Pancreas (tissue), 10 donors: ENCODE results near the gene PVALEF. TPM values are rescaled to one million over a fixed set of nuclear protein-coding genes. Genes with fewer than 3 reads are reported as not detected.

Experiments
- ATAC-seq, 4 donors: fragments of 200-7000 bp; cut with Tn5 transposase; one replicate each; pipeline versions ENCODE4 v1.8.0 to v1.9.1; 2020; ENCODE audit warnings: mild to moderate bottlenecking in 4 of 4, moderate library complexity in 4 of 4
- DNase-seq, 6 donors: peaks; one replicate each; pipeline ENCODE4 v3.0.0-alpha.2; 2020
- FAIRE-seq: peaks from 2 replicates; lab custom pipeline; 2012; peaks lifted over from hg19 to GRCh38; lab: Jason Lieb, UNC
- H3K27ac ChIP-seq, 4 donors: fragments of 200-600 bp; sonication (generic); 1 replicate in 3 of 4; 2 replicates in 1 of 4; pipeline versions ENCODE4 v1.5.0 to v1.8.0; 2020
- H3K27me3 ChIP-seq, 4 donors: fragments of 200-600 bp; one replicate each; pipeline ENCODE4 v1.8.0; 2021
- H3K36me3 ChIP-seq, 3 donors: fragments of 200-600 bp; sonication (generic) in 1 of 3; one replicate each; pipeline versions ENCODE4 v1.5.0 to v1.8.0; 2020 to 2021
- H3K4me1 ChIP-seq, 3 donors: fragments of 200-600 bp; one replicate each; pipeline ENCODE4 v1.8.0; 2021
- H3K4me3 ChIP-seq, 4 donors: fragments of 200-600 bp; sonication (generic) in 2 of 4; one replicate each; pipeline versions ENCODE4 v1.5.0 to v1.8.0; 2020 to 2021
- H3K9me3 ChIP-seq, 4 donors: fragments of 200-600 bp; one replicate each; pipeline ENCODE4 v1.8.0; 2021
- CTCF ChIP-seq, 4 donors: fragments of 200-600 bp; sonication (generic) in 3 of 4; IDR thresholded peaks; one replicate each; pipeline versions ENCODE4 v1.5.0 to v1.8.0; 2021; ENCODE audit warnings: antibody characterized with exemption in 4 of 4
- WGBS, 2 donors: extraction: QIAGEN DNeasy Blood & Tissue Kit; methylation state at CpG; one replicate each; pipeline ENCODE4 v1.1.7; 2013; 5-methylcytosine and 5-hydroxymethylcytosine counted together
- intact Hi-C, 3 donors: fragments of 100-400 bp; cut with DNase I; formaldehyde crosslinking; loops; one replicate each; pipeline versions ENCODE4 v1.11.1 to v1.14.2; 2022
- polyA plus RNA-seq, 2 donors: library from polyadenylated mRNA; stranded (reverse); fragments of 200-250 nt; gene quantifications; one replicate each; pipeline ENCODE4 v1.2.3, GENCODE V29; 2013
- total RNA-seq, 6 donors: library from RNA; stranded (reverse); fragmentation: NEBNext Ultra II Directional in 4 of 6; extraction: Animal tissue kit (Norgen Biotek cat#: 25700) in 4 of 6; gene quantifications; one replicate each; pipeline versions ENCODE4 v1.2.1 to v1.2.4, GENCODE V29; 2021 to 2023
- donor health status: healthy with polysubstance abuse.
- donor health status: DM: no; HTN: no; CAD: no; lungs with moderate emphysema.
- donor health status: DM: no; HTN: no; CAD: no.
- donor health status: control.
- donor health status: control.
- donor health status: Bipolar disorder and iron deficiency.
- donor health status: DM: yes; HTN: yes; CAD: no.
- donor health status: DM: no; HTN: no; CAD: no.
- donor health status: DM: no; HTN: no; CAD: no.
- donor health status: DM: yes; HTN: yes; CAD: no.

Gene PVALEF
- total and polyA plus RNA-seq, 8 donors, result 0.11 to 0.51 (median 0.17) TPM; not detected in 2

GRCh38 chr17:81173052-81173761 lies 7.9 kb downstream of the PVALEF start:
- no peak overlapping the region for H3K27ac ChIP-seq
- H3K4me1 ChIP-seq, result no peaks in the 10 kb centered on the region
- H3K4me3 ChIP-seq, result no peak overlapping the region
- H3K27me3 ChIP-seq, result no peaks in the 10 kb centered on the region
- 89 to 91% methylated on average over 11 of the region's 11 CpGs for WGBS, 2 donors
- H3K36me3 ChIP-seq, result no peaks in the 10 kb centered on the region
- no peak for TF ChIP-seq CTCF (IDR thresholded peaks at IDR 0.05)
- DNase-seq, result peak in 1 of 6 donors; percentile 40
- intact Hi-C loops, result no loop called here
- ATAC-seq, result no peak
- FAIRE-seq, result no peak
- H3K9me3 ChIP-seq, result no peaks in the 10 kb centered on the region

- no peak overlapping the region for H3K27ac ChIP-seq
- no peak overlapping the region for H3K4me3 ChIP-seq
- TF ChIP-seq CTCF (IDR thresholded peaks at IDR 0.05), result no peak
- H3K4me1 ChIP-seq, result no peaks in the 10 kb centered on the region
- DNase-seq (no peak), ATAC-seq (no peak), FAIRE-seq (no peak)
- intact Hi-C loops, result no loop called here
- no peaks in the 10 kb centered on the region for H3K27me3 ChIP-seq
- WGBS, 2 donors, result 87 to 92% methylated on average over 1 of the region's 1 CpG
- no peaks in the 10 kb centered on the region for H3K9me3 ChIP-seq
- no peaks in the 10 kb centered on the region for H3K36me3 ChIP-seq
Measured at GRCh38 chr17:81173762-81174155, 8.5 kb downstream of the PVALEF start.

GRCh38 chr17:81176666-81177065 lies 11.4 kb downstream of the PVALEF start:
- no peaks in the 10 kb centered on the region for H3K4me1 ChIP-seq
- TF ChIP-seq CTCF (IDR thresholded peaks at IDR 0.05), result no peak
- no peak overlapping the region for H3K4me3 ChIP-seq
- no peaks in the 10 kb centered on the region for H3K27me3 ChIP-seq
- DNase-seq, result no peak
- FAIRE-seq, result no peak
- H3K36me3 ChIP-seq, result no peaks in the 10 kb centered on the region
- no peaks in the 10 kb centered on the region for H3K9me3 ChIP-seq
- intact Hi-C loops, result no loop called here
- no peak overlapping the region for H3K27ac ChIP-seq
- no peak for ATAC-seq
- WGBS, 2 donors, result 96% methylated on average over 7 of the region's 7 CpGs

GRCh38 chr17:81178136-81179091 lies 13.1 kb downstream of the PVALEF start:
- no peaks in the 10 kb centered on the region for H3K9me3 ChIP-seq
- ATAC-seq, result peak in 1 of 4 donors; percentile 22
- intact Hi-C loops, result no loop called here

More at GRCh38 chr17:81178136-81179091, 13.1 kb downstream of the PVALEF start:
- Histone ChIP-seq H3K4me3 (no peak overlapping the region), H3K36me3 (no peaks in the 10 kb centered on the region), H3K27me3 (no peaks in the 10 kb centered on the region), H3K4me1 (no peaks in the 10 kb centered on the region), H3K27ac (no peak overlapping the region)
- WGBS, 2 donors, result 66% methylated on average over 24 to 25 of the region's 25 CpGs
- DNase-seq (peak in 2 of 6 donors; percentile 32 to 59), FAIRE-seq (no peak)
- TF ChIP-seq CTCF (IDR thresholded peaks at IDR 0.05), result no peak
